Peyer's patch (tissue), 4 donors: ENCODE data around the gene MYL6. TPM values are rescaled to one million over a fixed set of nuclear protein-coding genes. Genes with fewer than 3 reads are reported as not detected.

Source experiments
- DNase-seq, 3 donors: peaks; one replicate each; pipeline ENCODE4 v3.0.0-alpha.2; 2017 to 2019
- H3K27ac ChIP-seq, 4 donors: fragments of 200-600 bp; sonication (generic); one replicate each; pipeline ENCODE4 v1.5.1; 2016 to 2019
- H3K27me3 ChIP-seq, 2 donors: fragments of 200-600 bp; sonication (generic); one replicate each; pipeline ENCODE4 v1.5.1; 2019
- H3K36me3 ChIP-seq, 3 donors: fragments of 200-600 bp; sonication (generic); one replicate each; pipeline ENCODE4 v1.5.1; 2016 to 2019
- H3K4me1 ChIP-seq, 4 donors: fragments of 200-600 bp; sonication (generic); one replicate each; pipeline ENCODE4 v1.5.1; 2016 to 2019
- H3K4me3 ChIP-seq, 4 donors: fragments of 200-600 bp; sonication (generic); 1 replicate in 3 of 4; 2 replicates in 1 of 4; pipeline ENCODE4 v1.5.1; 2016 to 2019; ENCODE audit warnings: mild to moderate bottlenecking in 1 of 4
- H3K9me3 ChIP-seq, 4 donors: fragments of 200-600 bp; sonication (generic); one replicate each; pipeline ENCODE4 v1.5.1; 2016 to 2019; ENCODE audit warnings: mild to moderate bottlenecking in 1 of 4
- POLR2A ChIP-seq, 2 donors: fragments of 450-650 bp; IDR thresholded peaks; one replicate each; pipeline ENCODE4 v1.5.1; 2017; ENCODE audit warnings: antibody characterized with exemption in 2 of 2, mild to moderate bottlenecking in 2 of 2, moderate library complexity in 2 of 2
- total RNA-seq, 4 donors: library from RNA; depleted of rRNA; stranded (reverse); fragments of >200 nt; gene quantifications; one replicate each; pipeline ENCODE4 v1.1.0, GENCODE V29; 2016
- TF ChIP-seq, protein P1 (sequence below), 6 experiments: fragments of 450-650 bp in 4 of 6; fragments of 200-600 bp in 2 of 6; sonication (generic) in 1 of 6; IDR thresholded peaks; one replicate each; pipeline ENCODE4 v1.5.1; 2017 to 2019; ENCODE audit warnings: antibody characterized with exemption in 6 of 6, mild to moderate bottlenecking in 3 of 6, moderate library complexity in 1 of 6

The MYL6 gene
- total RNA-seq, 4 donors from 2014 or later: 1,247 to 1,872 (median 1,541) TPM

DNA sequence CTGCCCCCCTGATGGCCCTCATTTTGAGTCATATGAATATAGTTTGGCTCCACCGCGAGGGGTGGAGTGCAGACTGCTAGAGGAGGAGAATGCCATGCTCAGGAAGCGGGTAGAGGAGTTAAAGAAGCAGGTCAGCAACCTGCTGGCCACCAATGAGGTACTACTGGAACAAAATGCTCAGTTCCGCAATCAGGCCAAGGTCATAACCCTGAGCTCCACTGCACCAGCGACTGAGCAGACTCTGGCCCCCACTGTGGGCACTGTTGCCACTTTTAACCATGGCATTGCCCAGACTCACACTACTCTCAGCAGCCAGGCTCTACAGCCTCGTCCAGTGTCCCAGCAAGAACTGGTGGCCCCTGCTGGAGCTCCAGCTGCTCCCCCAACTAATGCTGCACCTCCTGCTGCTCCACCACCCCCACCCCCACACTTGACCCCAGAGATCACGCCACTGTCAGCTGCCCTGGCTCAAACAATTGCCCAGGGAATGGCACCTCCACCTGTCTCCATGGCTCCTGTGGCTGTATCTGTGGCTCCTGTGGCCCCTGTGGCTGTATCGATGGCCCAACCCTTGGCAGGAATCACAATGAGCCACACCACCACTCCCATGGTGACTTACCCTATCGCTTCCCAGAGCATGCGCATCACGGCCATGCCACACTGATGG, 36.8 kb upstream of the MYL6 start:
- no peaks in the 10 kb centered on the region for H3K9me3 ChIP-seq
- peaks cover 0 to 19% (median 0%) of the 10 kb centered on the region in 3 donors for H3K36me3 ChIP-seq
- H3K4me3 ChIP-seq: no peak overlapping the region
- no peak overlapping the region for H3K27ac ChIP-seq
- H3K27me3 ChIP-seq: no peaks in the 10 kb centered on the region
- no peak for DNase-seq
- TF ChIP-seq, protein P1, sequence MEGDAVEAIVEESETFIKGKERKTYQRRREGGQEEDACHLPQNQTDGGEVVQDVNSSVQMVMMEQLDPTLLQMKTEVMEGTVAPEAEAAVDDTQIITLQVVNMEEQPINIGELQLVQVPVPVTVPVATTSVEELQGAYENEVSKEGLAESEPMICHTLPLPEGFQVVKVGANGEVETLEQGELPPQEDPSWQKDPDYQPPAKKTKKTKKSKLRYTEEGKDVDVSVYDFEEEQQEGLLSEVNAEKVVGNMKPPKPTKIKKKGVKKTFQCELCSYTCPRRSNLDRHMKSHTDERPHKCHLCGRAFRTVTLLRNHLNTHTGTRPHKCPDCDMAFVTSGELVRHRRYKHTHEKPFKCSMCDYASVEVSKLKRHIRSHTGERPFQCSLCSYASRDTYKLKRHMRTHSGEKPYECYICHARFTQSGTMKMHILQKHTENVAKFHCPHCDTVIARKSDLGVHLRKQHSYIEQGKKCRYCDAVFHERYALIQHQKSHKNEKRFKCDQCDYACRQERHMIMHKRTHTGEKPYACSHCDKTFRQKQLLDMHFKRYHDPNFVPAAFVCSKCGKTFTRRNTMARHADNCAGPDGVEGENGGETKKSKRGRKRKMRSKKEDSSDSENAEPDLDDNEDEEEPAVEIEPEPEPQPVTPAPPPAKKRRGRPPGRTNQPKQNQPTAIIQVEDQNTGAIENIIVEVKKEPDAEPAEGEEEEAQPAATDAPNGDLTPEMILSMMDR (IDR thresholded peaks at IDR 0.05): no peak
- H3K4me1 ChIP-seq: peaks cover 3 to 30% (median 5%) of the 10 kb centered on the region in 4 donors

DNA sequence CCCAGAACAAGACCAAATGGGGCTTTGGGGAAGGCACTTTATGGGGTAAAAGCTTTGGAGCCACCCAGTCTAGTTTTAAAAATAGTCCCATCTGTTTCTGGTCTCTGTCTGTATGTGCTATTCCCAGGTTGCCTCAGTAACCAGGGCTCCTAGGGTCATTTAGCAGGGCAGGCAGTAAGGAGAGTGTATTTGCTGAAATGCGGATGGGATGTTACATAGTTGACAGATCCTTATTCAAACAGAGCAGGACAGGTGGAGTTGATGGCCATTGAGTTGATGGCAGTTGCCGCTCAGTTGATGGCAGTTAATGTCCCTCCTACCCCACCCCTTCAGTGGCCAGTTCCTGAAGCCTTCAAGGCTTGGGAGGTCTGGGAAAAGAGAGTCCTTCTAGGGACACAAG, 35.5 kb upstream of the MYL6 start:
- H3K9me3 ChIP-seq: no peaks in the 10 kb centered on the region
- TF ChIP-seq, protein P1 (IDR thresholded peaks at IDR 0.05): no peak
- TF ChIP-seq POLR2A (IDR thresholded peaks at IDR 0.05): no peak
- no peak overlapping the region for H3K27ac ChIP-seq
- no peak overlapping the region for H3K4me3 ChIP-seq
- H3K36me3 ChIP-seq: peaks cover 0 to 19% (median 0%) of the 10 kb centered on the region in 3 donors
- H3K4me1 ChIP-seq: peaks cover 5 to 42% (median 12%) of the 10 kb centered on the region in 4 donors
- no peaks in the 10 kb centered on the region for H3K27me3 ChIP-seq
- no peak for DNase-seq

DNA sequence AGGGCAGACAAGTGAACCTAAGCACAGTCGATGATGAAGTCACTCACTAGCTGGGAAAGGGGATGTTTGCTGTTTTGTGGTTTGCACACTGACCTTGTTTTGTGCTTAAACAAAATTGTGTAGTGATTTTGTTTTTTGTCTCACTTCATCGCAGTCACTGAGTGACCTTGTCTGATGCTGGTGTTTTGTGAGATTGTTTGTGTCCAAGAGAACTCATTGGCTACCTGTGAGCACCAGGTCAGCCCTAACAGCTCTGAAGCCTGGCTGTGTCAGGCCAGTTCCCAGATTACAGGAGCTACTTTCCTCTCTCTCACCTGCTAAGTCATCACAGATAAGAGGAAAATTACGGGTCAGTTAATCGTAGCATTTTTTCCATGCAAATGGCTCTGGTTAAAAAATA, 34.0 kb upstream of the MYL6 start:
- no peak overlapping the region for H3K4me3 ChIP-seq
- H3K27ac ChIP-seq: peak overlapping the region in 1 of 4 donors; percentile 2
- no peak for DNase-seq
- H3K9me3 ChIP-seq: no peaks in the 10 kb centered on the region
- peaks cover 1 to 36% (median 11%) of the 10 kb centered on the region in 4 donors for H3K4me1 ChIP-seq
- H3K27me3 ChIP-seq: no peaks in the 10 kb centered on the region
- peaks cover 0 to 19% (median 0%) of the 10 kb centered on the region in 3 donors for H3K36me3 ChIP-seq
- TF ChIP-seq POLR2A (IDR thresholded peaks at IDR 0.05): no peak
- TF ChIP-seq, protein P1 (IDR thresholded peaks at IDR 0.05): no peak

DNA sequence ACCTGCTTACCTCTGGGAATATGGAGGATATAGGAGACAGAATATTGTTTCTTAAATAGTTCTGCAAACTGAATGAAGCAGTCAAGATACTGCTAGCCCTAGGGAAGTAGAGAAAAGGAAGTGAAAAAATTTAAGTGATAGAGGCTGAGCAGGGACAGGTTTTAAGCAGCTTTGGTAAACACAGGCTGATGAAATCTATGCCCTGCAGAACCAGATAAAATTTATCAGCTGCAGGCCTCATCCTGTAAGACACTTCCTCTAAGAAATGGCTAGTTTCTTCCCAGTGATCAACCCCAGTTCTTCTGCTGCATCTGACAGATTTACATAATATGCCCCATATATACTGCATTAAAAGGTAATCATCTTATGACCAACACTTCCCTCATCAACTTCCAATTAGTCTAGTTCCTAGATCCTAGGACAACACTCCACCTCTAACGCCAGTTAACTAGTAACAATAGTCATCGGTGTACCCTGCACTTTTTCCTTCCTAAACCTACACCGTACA, 31.4 kb upstream of the MYL6 start:
- TF ChIP-seq, protein P1 (IDR thresholded peaks at IDR 0.05): no peak
- TF ChIP-seq POLR2A (IDR thresholded peaks at IDR 0.05): no peak
- Histone ChIP-seq H3K9me3 (no peaks in the 10 kb centered on the region), H3K4me3 (no peak overlapping the region), H3K4me1 (peaks cover 4 to 35% (median 17%) of the 10 kb centered on the region in 4 donors), H3K27ac (peak overlapping the region; percentile 52 to 96 (median 80)), H3K36me3 (peaks cover 0 to 12% (median 0%) of the 10 kb centered on the region in 3 donors), H3K27me3 (no peaks in the 10 kb centered on the region)
- no peak for DNase-seq

DNA sequence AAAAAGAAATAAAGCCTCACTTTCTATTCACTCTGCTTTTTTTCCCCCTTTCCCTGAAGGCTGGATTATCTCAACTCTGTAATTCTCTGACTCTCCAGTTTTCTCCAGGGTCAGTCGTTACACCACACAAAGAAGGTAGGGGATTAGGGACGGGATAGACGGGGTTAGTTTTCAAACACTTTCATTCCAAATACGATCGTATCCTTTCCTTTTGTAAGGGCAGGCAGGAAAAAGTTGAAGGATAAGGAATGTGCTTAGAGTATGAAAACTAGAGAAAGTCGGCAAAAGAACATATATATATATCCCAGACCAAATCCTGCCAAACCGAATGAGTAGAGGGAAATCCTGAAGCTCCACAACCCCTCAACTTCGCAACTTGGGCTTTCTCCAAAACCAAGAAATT, 30.7 kb upstream of the MYL6 start:
- peaks cover 4 to 35% (median 17%) of the 10 kb centered on the region in 4 donors for H3K4me1 ChIP-seq
- no peaks in the 10 kb centered on the region for H3K9me3 ChIP-seq
- peak overlapping the region; percentile 52 to 96 (median 80) for H3K27ac ChIP-seq
- no peaks in the 10 kb centered on the region for H3K27me3 ChIP-seq
- TF ChIP-seq POLR2A (IDR thresholded peaks at IDR 0.05): no peak
- TF ChIP-seq, protein P1 (IDR thresholded peaks at IDR 0.05): peak in 1 of 6 experiments; percentile 9
- peaks cover 0 to 15% (median 0%) of the 10 kb centered on the region in 3 donors for H3K36me3 ChIP-seq
- H3K4me3 ChIP-seq: peak overlapping the region in 3 of 4 donors; percentile 82 to 93 (median 88)
- DNase-seq: no peak
